Ishikawa (cell line): ENCODE results near the gene DEGS2.

ENCODE experiments used
- CEBPB ChIP-seq: IDR thresholded peaks from 2 replicates; pipeline ENCODE4 v1.6.1; 2012
- CREB1 ChIP-seq: IDR thresholded peaks from 2 replicates; pipeline ENCODE4 v1.6.1; 2012; ENCODE audit warnings: low read depth
- EGR1 ChIP-seq: IDR thresholded peaks from 2 replicates; pipeline ENCODE4 v1.6.1; 2012
- EP300 ChIP-seq: IDR thresholded peaks from 2 replicates; pipeline ENCODE4 v1.6.1; 2012; ENCODE audit warnings: borderline replicate concordance
- FOXM1 ChIP-seq: IDR thresholded peaks from 2 replicates; pipeline ENCODE4 v1.6.1; 2012; ENCODE audit warnings: low read depth, borderline replicate concordance
- MAX ChIP-seq: IDR thresholded peaks from 2 replicates; pipeline ENCODE4 v1.6.1; 2012
- NFIC ChIP-seq: IDR thresholded peaks from 2 replicates; pipeline ENCODE4 v1.6.1; 2012
- RAD21 ChIP-seq: IDR thresholded peaks from 2 replicates; pipeline ENCODE4 v1.6.1; 2012; ENCODE audit warnings: low read depth
- TAF1 ChIP-seq: IDR thresholded peaks from 2 replicates; pipeline ENCODE4 v1.6.1; 2012; ENCODE audit warnings: low read depth, mild to moderate bottlenecking
- TCF12 ChIP-seq: IDR thresholded peaks from 2 replicates; pipeline ENCODE4 v1.6.1; 2012; ENCODE audit warnings: low read depth
- TEAD4 ChIP-seq: IDR thresholded peaks from 2 replicates; pipeline ENCODE4 v1.6.1; 2012
- YY1 ChIP-seq: IDR thresholded peaks from 2 replicates; pipeline ENCODE4 v1.6.1; 2012; ENCODE audit warnings: low read depth
- ZBTB7A ChIP-seq: IDR thresholded peaks from 2 replicates; pipeline ENCODE4 v1.6.1; 2012; ENCODE audit warnings: low read depth
- TF ChIP-seq, protein P1 (sequence below): IDR thresholded peaks from 2 replicates; pipeline ENCODE4 v1.6.1; 2012; ENCODE audit warnings: low read depth, mild to moderate bottlenecking
- TF ChIP-seq, protein P2 (sequence below): IDR thresholded peaks from 2 replicates; pipeline ENCODE4 v1.6.1; 2012

The DEGS2 gene

DNA sequence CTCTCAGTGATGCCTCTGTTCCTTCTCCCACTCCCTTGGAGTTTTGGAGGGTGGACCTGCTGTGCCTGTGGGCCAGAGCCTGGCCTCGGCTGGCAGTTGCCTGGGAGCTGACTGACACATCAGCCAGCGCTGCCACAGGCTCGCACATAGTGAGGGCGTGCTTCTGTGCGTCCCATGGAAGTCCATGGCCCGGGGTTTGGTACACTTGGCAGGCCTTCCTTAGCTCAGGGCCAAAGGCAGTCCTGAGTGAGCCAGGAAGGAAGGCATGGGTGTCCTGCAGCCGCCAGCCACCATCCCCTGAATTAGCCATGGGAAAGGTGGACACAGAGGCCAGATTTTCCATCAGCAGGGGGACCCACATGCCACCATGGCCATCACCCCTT is 1.1 kb upstream of the DEGS2 start:
- TF ChIP-seq RAD21: no peak
- TF ChIP-seq TCF12: no peak
- TF ChIP-seq FOXM1: no peak
- TF ChIP-seq EP300: no peak
- TF ChIP-seq ZBTB7A: no peak
- no peak for TF ChIP-seq EGR1
- no peak for TF ChIP-seq CREB1
- no peak for TF ChIP-seq TAF1
- TF ChIP-seq, protein P1, sequence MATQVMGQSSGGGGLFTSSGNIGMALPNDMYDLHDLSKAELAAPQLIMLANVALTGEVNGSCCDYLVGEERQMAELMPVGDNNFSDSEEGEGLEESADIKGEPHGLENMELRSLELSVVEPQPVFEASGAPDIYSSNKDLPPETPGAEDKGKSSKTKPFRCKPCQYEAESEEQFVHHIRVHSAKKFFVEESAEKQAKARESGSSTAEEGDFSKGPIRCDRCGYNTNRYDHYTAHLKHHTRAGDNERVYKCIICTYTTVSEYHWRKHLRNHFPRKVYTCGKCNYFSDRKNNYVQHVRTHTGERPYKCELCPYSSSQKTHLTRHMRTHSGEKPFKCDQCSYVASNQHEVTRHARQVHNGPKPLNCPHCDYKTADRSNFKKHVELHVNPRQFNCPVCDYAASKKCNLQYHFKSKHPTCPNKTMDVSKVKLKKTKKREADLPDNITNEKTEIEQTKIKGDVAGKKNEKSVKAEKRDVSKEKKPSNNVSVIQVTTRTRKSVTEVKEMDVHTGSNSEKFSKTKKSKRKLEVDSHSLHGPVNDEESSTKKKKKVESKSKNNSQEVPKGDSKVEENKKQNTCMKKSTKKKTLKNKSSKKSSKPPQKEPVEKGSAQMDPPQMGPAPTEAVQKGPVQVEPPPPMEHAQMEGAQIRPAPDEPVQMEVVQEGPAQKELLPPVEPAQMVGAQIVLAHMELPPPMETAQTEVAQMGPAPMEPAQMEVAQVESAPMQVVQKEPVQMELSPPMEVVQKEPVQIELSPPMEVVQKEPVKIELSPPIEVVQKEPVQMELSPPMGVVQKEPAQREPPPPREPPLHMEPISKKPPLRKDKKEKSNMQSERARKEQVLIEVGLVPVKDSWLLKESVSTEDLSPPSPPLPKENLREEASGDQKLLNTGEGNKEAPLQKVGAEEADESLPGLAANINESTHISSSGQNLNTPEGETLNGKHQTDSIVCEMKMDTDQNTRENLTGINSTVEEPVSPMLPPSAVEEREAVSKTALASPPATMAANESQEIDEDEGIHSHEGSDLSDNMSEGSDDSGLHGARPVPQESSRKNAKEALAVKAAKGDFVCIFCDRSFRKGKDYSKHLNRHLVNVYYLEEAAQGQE: no peak
- no peak for TF ChIP-seq CEBPB
- TF ChIP-seq TEAD4: no peak
- no peak for TF ChIP-seq YY1
- no peak for TF ChIP-seq MAX
- TF ChIP-seq, protein P2, sequence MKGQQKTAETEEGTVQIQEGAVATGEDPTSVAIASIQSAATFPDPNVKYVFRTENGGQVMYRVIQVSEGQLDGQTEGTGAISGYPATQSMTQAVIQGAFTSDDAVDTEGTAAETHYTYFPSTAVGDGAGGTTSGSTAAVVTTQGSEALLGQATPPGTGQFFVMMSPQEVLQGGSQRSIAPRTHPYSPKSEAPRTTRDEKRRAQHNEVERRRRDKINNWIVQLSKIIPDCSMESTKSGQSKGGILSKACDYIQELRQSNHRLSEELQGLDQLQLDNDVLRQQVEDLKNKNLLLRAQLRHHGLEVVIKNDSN: no peak
- TF ChIP-seq NFIC: no peak

- TF ChIP-seq CREB1: no peak
- TF ChIP-seq, protein P2: no peak
- no peak for TF ChIP-seq RAD21
- TF ChIP-seq TCF12: no peak
- TF ChIP-seq, protein P1: no peak
- TF ChIP-seq EP300: no peak
- TF ChIP-seq TAF1: no peak
- TF ChIP-seq FOXM1: no peak
- TF ChIP-seq EGR1: no peak
Observed at GRCh38 chr14:100159865-100160533, 554 bp upstream of the DEGS2 start.

- no peak for TF ChIP-seq TEAD4
- no peak for TF ChIP-seq EP300
- TF ChIP-seq RAD21: no peak
- no peak for TF ChIP-seq FOXM1
- TF ChIP-seq NFIC: no peak
- TF ChIP-seq MAX: no peak
- TF ChIP-seq TCF12: no peak
- no peak for TF ChIP-seq TAF1
- no peak for TF ChIP-seq CREB1
- no peak for TF ChIP-seq EGR1
- TF ChIP-seq, protein P2: no peak
- TF ChIP-seq YY1: no peak
- TF ChIP-seq CEBPB: no peak
- TF ChIP-seq, protein P1: no peak
- TF ChIP-seq ZBTB7A: no peak
Observed at GRCh38 chr14:100158566-100159093, 815 bp downstream of the DEGS2 start.

GRCh38 chr14:100156776-100157175 is 2.7 kb downstream of the DEGS2 start:
- TF ChIP-seq TCF12: no peak
- TF ChIP-seq TAF1: no peak
- no peak for TF ChIP-seq EP300
- no peak for TF ChIP-seq RAD21
- TF ChIP-seq, protein P1: no peak
- TF ChIP-seq, protein P2: no peak
- TF ChIP-seq CREB1: no peak
- TF ChIP-seq CEBPB: no peak
